HG03432 (cell line): Measurements from ENCODE around the gene FMN1.
"Not testable (repeated sequence)": the region's sequence is repeated elsewhere in the genome, so short reads cannot be mapped to it uniquely, and the experiment has no call there.

Experiments used
- ATAC-seq: cut with Tn5 transposase; IDR thresholded peaks from one replicate; pipeline ENCODE4 v1.9.1; 2021; ENCODE audit warnings: mild to moderate bottlenecking, moderate library complexity; ENCODE audit not compliant: unreplicated experiment

FMN1 gene

GRCh38 chr15:32866454-32867312 is 327.8 kb downstream of the FMN1 start:
- no peak for ATAC-seq

GRCh38 chr15:32864841-32865240 is 329.7 kb downstream of the FMN1 start:
- ATAC-seq, result no peak

GRCh38 chr15:32864051-32864450 is 330.5 kb downstream of the FMN1 start:
- no peak for ATAC-seq

- peak; percentile 68 for ATAC-seq
These were observed 332.8 kb downstream of the FMN1 start for GRCh38 chr15:32861761-32862160.

- ATAC-seq, result no peak
These were observed 333.3 kb downstream of the FMN1 start for GRCh38 chr15:32861174-32861573.

- ATAC-seq, result no peak
These were observed 334.5 kb downstream of the FMN1 start for GRCh38 chr15:32859996-32860395.

GRCh38 chr15:32859251-32859650 is 335.3 kb downstream of the FMN1 start:
- ATAC-seq, result no peak

- no peak for ATAC-seq
These were observed 336.8 kb downstream of the FMN1 start for GRCh38 chr15:32857732-32858131.

- ATAC-seq, result no peak
These were observed 337.8 kb downstream of the FMN1 start for GRCh38 chr15:32856753-32857152.

- no peak for ATAC-seq
These were observed 338.6 kb downstream of the FMN1 start for GRCh38 chr15:32855942-32856341.

- ATAC-seq, result no peak
These were observed 340.9 kb downstream of the FMN1 start for GRCh38 chr15:32853592-32853991.

GRCh38 chr15:32852771-32853170 is 341.7 kb downstream of the FMN1 start:
- ATAC-seq, result no peak

- no peak for ATAC-seq
These were observed 342.5 kb downstream of the FMN1 start for GRCh38 chr15:32852017-32852416.

GRCh38 chr15:32851572-32851971 is 342.9 kb downstream of the FMN1 start:
- ATAC-seq, result no peak

- ATAC-seq, result no peak
These were observed 344.5 kb downstream of the FMN1 start for GRCh38 chr15:32849769-32850668.

- ATAC-seq, result not testable (repeated sequence)
These were observed 347.8 kb downstream of the FMN1 start for GRCh38 chr15:32846671-32847070.

GRCh38 chr15:32844118-32844711 is 350.3 kb downstream of the FMN1 start:
- no peak for ATAC-seq

GRCh38 chr15:32843219-32843815 is 351.2 kb downstream of the FMN1 start:
- ATAC-seq, result no peak

GRCh38 chr15:32842081-32842480 is 352.4 kb downstream of the FMN1 start:
- ATAC-seq, result no peak

- no peak for ATAC-seq
These were observed 353.8 kb downstream of the FMN1 start for GRCh38 chr15:32840507-32841245.
